HepG2 (cell line): ENCODE results near the gene IQSEC1. TPM values are rescaled to one million over a fixed set of nuclear protein-coding genes. Genes with fewer than 3 reads are reported as not detected.

Experiments
- CBFB ChIP-seq: sonication (generic); formaldehyde crosslinking; IDR thresholded peaks from 2 replicates; pipeline ENCODE4 v1.4.0; 2020; ENCODE audit warnings: missing genetic modification reagents
- DMAP1 ChIP-seq: IDR thresholded peaks from 2 replicates; pipeline ENCODE4 v1.6.1; 2016
- HDAC6 ChIP-seq: fragments of 200-600 bp; sonication (generic); IDR thresholded peaks from 2 replicates; pipeline ENCODE4 v1.7.0; 2017; ENCODE audit warnings: mild to moderate bottlenecking, antibody characterized with exemption, low read length, low read depth
- KAT7 ChIP-seq: IDR thresholded peaks from 2 replicates; pipeline ENCODE4 v1.6.1; 2018; ENCODE audit warnings: borderline replicate concordance, missing compliant biosample characterization
- MAFG ChIP-seq: sonication (generic); formaldehyde crosslinking; IDR thresholded peaks from 2 replicates; pipeline ENCODE4 v1.5.1; 2020; ENCODE audit warnings: mild to moderate bottlenecking, missing genetic modification reagents
- MTF1 ChIP-seq: sonication (generic); formaldehyde crosslinking; IDR thresholded peaks from 2 replicates; pipeline ENCODE4 v1.5.0; 2020; ENCODE audit warnings: missing genetic modification reagents
- MXD1 ChIP-seq: sonication (generic); formaldehyde crosslinking; IDR thresholded peaks from 2 replicates; pipeline ENCODE4 v1.4.0; 2020; ENCODE audit warnings: mild to moderate bottlenecking, missing genetic modification reagents
- NR0B2 ChIP-seq: sonication (generic); formaldehyde crosslinking; IDR thresholded peaks from 2 replicates; pipeline ENCODE4 v1.4.0; 2020; ENCODE audit warnings: mild to moderate bottlenecking, missing genetic modification reagents
- PHF5A ChIP-seq: IDR thresholded peaks from one replicate; pipeline ENCODE4 v1.6.1; 2018; ENCODE audit warnings: low read depth, missing genetic modification reagents; ENCODE audit not compliant: unreplicated experiment
- PITX1 ChIP-seq: sonication (generic); formaldehyde crosslinking; IDR thresholded peaks from 2 replicates; pipeline ENCODE4 v1.5.1; 2020; ENCODE audit warnings: mild to moderate bottlenecking, missing genetic modification reagents
- RFXANK ChIP-seq: IDR thresholded peaks from 2 replicates; pipeline ENCODE4 v1.6.1; 2016
- SKI ChIP-seq: fragments of 450-650 bp; IDR thresholded peaks from one replicate; pipeline ENCODE4 v1.6.1; 2018; ENCODE audit warnings: mild to moderate bottlenecking; ENCODE audit not compliant: partially characterized antibody
- U2AF2 ChIP-seq: fragments of 200-400 bp; formaldehyde crosslinking; IDR thresholded peaks from 2 replicates; pipeline ENCODE4 v1.6.1; 2017; ENCODE audit warnings: low read depth, mild to moderate bottlenecking, low read length
- ZBTB21 ChIP-seq: sonication (generic); formaldehyde crosslinking; IDR thresholded peaks from 2 replicates; pipeline ENCODE4 v1.4.0; 2020; ENCODE audit warnings: missing genetic modification reagents
- ZFP1 ChIP-seq: IDR thresholded peaks from 2 replicates; pipeline ENCODE4 v1.6.1; 2016
- ZFP36 ChIP-seq: fragments of 150-350 bp; IDR thresholded peaks from 2 replicates; pipeline ENCODE4 v1.6.1; 2018; ENCODE audit warnings: borderline replicate concordance, low read length, low read depth; ENCODE audit not compliant: partially characterized antibody
- ZFX ChIP-seq: sonication (generic); formaldehyde crosslinking; IDR thresholded peaks from 2 replicates; pipeline ENCODE4 v1.4.0; 2020; ENCODE audit warnings: mild to moderate bottlenecking, low read depth, missing genetic modification reagents, moderate library complexity
- ZNF564 ChIP-seq: sonication (generic); formaldehyde crosslinking; IDR thresholded peaks from 2 replicates; pipeline ENCODE4 v1.8.1; 2023; ENCODE audit warnings: mild to moderate bottlenecking, missing genetic modification reagents
- ZNF660 ChIP-seq: sonication (generic); formaldehyde crosslinking; IDR thresholded peaks from 2 replicates; pipeline ENCODE4 v1.5.1; 2020; ENCODE audit warnings: mild to moderate bottlenecking, low read depth, missing genetic modification reagents, borderline replicate concordance
- ZNF768 ChIP-seq: sonication (generic); formaldehyde crosslinking; IDR thresholded peaks from 2 replicates; pipeline ENCODE4 v1.4.0; 2020; ENCODE audit warnings: missing genetic modification reagents
- ZSCAN21 ChIP-seq: sonication (generic); formaldehyde crosslinking; IDR thresholded peaks from 2 replicates; pipeline ENCODE4 v1.8.0; 2022; ENCODE audit warnings: mild to moderate bottlenecking, missing genetic modification reagents, moderate library complexity, borderline replicate concordance
- polyA plus RNA-seq, 8 experiments: library from polyadenylated mRNA; depleted of rRNA in 3 of 8; stranded (reverse) in 7 of 8; unstranded in 1 of 8; fragments of >200 nt; fragmentation: Illumina TruSeq in 4 of 8; extraction: Trizol in 4 of 8; gene quantifications; 2 replicates each; pipeline versions ENCODE4 v1.2.1 to v1.2.3, GENCODE V29; 2011 to 2016; ENCODE audit warnings: low read depth in 4 of 8, missing spikeins in 1 of 8, mixed read lengths in 1 of 8; ENCODE audit not compliant: insufficient read depth in 1 of 8
- total RNA-seq, 5 experiments: library from RNA; depleted of rRNA; stranded (reverse); fragments of >200 nt; fragmentation: Illumina TruSeq; extraction: Trizol; gene quantifications; 2 replicates each; pipeline ENCODE4 v1.2.3, GENCODE V29; 2016; ENCODE audit warnings: low read depth in 1 of 5
- TF ChIP-seq, protein P1 (sequence below): sonication (generic); formaldehyde crosslinking; conservative IDR thresholded peaks from 2 replicates; pipeline ENCODE4 v1.8.0; 2022; ENCODE audit warnings: mild to moderate bottlenecking, moderate library complexity, missing genetic modification reagents
- TF ChIP-seq, protein P2 (sequence below): sonication (generic); formaldehyde crosslinking; IDR thresholded peaks from 2 replicates; pipeline ENCODE4 v1.4.0; 2020; ENCODE audit warnings: missing genetic modification reagents, borderline replicate concordance
- TF ChIP-seq, protein P3 (sequence below): sonication (generic); formaldehyde crosslinking; IDR thresholded peaks from 2 replicates; pipeline ENCODE4 v1.4.0; 2020; ENCODE audit warnings: mild to moderate bottlenecking, low read depth, missing genetic modification reagents

Gene IQSEC1
- total and polyA plus RNA-seq, 2 of the 13 experiments (the other 11 are each of a cell fraction or from before 2014, with no cell fraction given) = 17.4 to 20.2 TPM

- TF ChIP-seq HDAC6 (no peak), CBFB (CRISPR knock-in tag) (no peak), NR0B2 (no peak), KAT7 (CRISPR knock-in tag) (no peak), ZNF768 (CRISPR knock-in tag) (no peak), ZFX (no peak; the same call in 1 of the 2 replicates), ZFP1 (CRISPR knock-in tag) (no peak), PHF5A (CRISPR knock-in tag) (no peak), DMAP1 (CRISPR knock-in tag) (no peak), ZNF660 (no peak), ZBTB21 (no peak), ZSCAN21 (CRISPR knock-in tag) (peak; percentile 14; the same call in 1 of the 2 replicates), U2AF2 (no peak), ZFP36 (no peak), MTF1 (CRISPR knock-in tag) (no peak), MXD1 (CRISPR knock-in tag) (no peak), ZNF564 (CRISPR knock-in tag) (no peak), SKI (no peak), PITX1 (CRISPR knock-in tag) (no peak), RFXANK (CRISPR knock-in tag) (no peak), MAFG (no peak)
- TF ChIP-seq, protein P1, sequence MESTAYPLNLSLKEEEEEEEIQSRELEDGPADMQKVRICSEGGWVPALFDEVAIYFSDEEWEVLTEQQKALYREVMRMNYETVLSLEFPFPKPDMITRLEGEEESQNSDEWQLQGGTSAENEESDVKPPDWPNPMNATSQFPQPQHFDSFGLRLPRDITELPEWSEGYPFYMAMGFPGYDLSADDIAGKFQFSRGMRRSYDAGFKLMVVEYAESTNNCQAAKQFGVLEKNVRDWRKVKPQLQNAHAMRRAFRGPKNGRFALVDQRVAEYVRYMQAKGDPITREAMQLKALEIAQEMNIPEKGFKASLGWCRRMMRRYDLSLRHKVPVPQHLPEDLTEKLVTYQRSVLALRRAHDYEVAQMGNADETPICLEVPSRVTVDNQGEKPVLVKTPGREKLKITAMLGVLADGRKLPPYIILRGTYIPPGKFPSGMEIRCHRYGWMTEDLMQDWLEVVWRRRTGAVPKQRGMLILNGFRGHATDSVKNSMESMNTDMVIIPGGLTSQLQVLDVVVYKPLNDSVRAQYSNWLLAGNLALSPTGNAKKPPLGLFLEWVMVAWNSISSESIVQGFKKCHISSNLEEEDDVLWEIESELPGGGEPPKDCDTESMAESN (CRISPR knock-in tag) = no peak
- TF ChIP-seq, protein P2, sequence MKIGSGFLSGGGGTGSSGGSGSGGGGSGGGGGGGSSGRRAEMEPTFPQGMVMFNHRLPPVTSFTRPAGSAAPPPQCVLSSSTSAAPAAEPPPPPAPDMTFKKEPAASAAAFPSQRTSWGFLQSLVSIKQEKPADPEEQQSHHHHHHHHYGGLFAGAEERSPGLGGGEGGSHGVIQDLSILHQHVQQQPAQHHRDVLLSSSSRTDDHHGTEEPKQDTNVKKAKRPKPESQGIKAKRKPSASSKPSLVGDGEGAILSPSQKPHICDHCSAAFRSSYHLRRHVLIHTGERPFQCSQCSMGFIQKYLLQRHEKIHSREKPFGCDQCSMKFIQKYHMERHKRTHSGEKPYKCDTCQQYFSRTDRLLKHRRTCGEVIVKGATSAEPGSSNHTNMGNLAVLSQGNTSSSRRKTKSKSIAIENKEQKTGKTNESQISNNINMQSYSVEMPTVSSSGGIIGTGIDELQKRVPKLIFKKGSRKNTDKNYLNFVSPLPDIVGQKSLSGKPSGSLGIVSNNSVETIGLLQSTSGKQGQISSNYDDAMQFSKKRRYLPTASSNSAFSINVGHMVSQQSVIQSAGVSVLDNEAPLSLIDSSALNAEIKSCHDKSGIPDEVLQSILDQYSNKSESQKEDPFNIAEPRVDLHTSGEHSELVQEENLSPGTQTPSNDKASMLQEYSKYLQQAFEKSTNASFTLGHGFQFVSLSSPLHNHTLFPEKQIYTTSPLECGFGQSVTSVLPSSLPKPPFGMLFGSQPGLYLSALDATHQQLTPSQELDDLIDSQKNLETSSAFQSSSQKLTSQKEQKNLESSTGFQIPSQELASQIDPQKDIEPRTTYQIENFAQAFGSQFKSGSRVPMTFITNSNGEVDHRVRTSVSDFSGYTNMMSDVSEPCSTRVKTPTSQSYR (CRISPR knock-in tag) = peak; percentile 78
- TF ChIP-seq, protein P3, sequence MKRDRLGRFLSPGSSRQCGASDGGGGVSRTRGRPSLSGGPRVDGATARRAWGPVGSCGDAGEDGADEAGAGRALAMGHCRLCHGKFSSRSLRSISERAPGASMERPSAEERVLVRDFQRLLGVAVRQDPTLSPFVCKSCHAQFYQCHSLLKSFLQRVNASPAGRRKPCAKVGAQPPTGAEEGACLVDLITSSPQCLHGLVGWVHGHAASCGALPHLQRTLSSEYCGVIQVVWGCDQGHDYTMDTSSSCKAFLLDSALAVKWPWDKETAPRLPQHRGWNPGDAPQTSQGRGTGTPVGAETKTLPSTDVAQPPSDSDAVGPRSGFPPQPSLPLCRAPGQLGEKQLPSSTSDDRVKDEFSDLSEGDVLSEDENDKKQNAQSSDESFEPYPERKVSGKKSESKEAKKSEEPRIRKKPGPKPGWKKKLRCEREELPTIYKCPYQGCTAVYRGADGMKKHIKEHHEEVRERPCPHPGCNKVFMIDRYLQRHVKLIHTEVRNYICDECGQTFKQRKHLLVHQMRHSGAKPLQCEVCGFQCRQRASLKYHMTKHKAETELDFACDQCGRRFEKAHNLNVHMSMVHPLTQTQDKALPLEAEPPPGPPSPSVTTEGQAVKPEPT (CRISPR knock-in tag) = no peak
Observed at GRCh38 chr3:12992629-12993516, 80.4 kb downstream of the IQSEC1 start (continued).
